SK-N-SH treated with all-trans-retinoic acid at 6 μM for 48 hours (cell line): Measurements from ENCODE around the gene RGS16.

Source experiments
- ATAC-seq: fragments of 200-7000 bp; cut with Tn5 transposase; 3 replicates; pipeline ENCODE4 v1.9.1; 2020; ENCODE audit warnings: mild to moderate bottlenecking, moderate library complexity
- ARNTL ChIP-seq: fragments of 450-650 bp; formaldehyde crosslinking; IDR thresholded peaks from 2 replicates; pipeline ENCODE4 v1.5.0; 2020; ENCODE audit warnings: low read depth, mild to moderate bottlenecking, moderate library complexity, borderline replicate concordance
- CSDC2 ChIP-seq: fragments of 250-450 bp; sonication (Bioruptor Pico); IDR thresholded peaks from 2 replicates; pipeline ENCODE4 v1.5.0; 2020; ENCODE audit warnings: mild to moderate bottlenecking, moderate library complexity
- ESRRG ChIP-seq: fragments of 250-450 bp; sonication (Bioruptor Pico); IDR thresholded peaks from 2 replicates; pipeline ENCODE4 v1.6.1; 2021; ENCODE audit warnings: mild to moderate bottlenecking
- GLIS3 ChIP-seq: fragments of 250-450 bp; sonication (Bioruptor Pico); IDR thresholded peaks from 2 replicates; pipeline ENCODE4 v1.5.0; 2020; ENCODE audit warnings: mild to moderate bottlenecking, moderate library complexity
- ISL1 ChIP-seq: fragments of 250-450 bp; sonication (Bioruptor Pico); IDR thresholded peaks from 2 replicates; pipeline ENCODE4 v2.1.2; 2022; ENCODE audit warnings: mild to moderate bottlenecking, moderate library complexity
- OSR1 ChIP-seq: fragments of 250-450 bp; sonication (Bioruptor Pico); IDR thresholded peaks from 2 replicates; pipeline ENCODE4 v1.8.0; 2022; ENCODE audit warnings: moderate library complexity, mild to moderate bottlenecking, inconsistent platforms
- PPARA ChIP-seq: fragments of 250-450 bp; sonication (Bioruptor Pico); IDR thresholded peaks from 2 replicates; pipeline ENCODE4 v1.5.0; 2020; ENCODE audit warnings: mild to moderate bottlenecking, borderline replicate concordance
- RARB ChIP-seq: fragments of 250-450 bp; sonication (Bioruptor Pico); IDR thresholded peaks from 2 replicates; pipeline ENCODE4 v1.8.0; 2021; ENCODE audit warnings: mild to moderate bottlenecking, moderate library complexity
- SNAI2 ChIP-seq: fragments of 250-450 bp; sonication (Bioruptor Pico); IDR thresholded peaks from 2 replicates; pipeline ENCODE4 v1.5.0; 2020; ENCODE audit warnings: mild to moderate bottlenecking, moderate library complexity
- TCF4 ChIP-seq: fragments of 250-450 bp; sonication (Bioruptor Pico); IDR thresholded peaks from 2 replicates; pipeline ENCODE4 v1.8.0; 2021; ENCODE audit warnings: mild to moderate bottlenecking, moderate library complexity, borderline replicate concordance
- ZC3H10 ChIP-seq: fragments of 250-450 bp; sonication (Bioruptor Pico); IDR thresholded peaks from 2 replicates; pipeline ENCODE4 v1.5.1; 2021; ENCODE audit warnings: mild to moderate bottlenecking, moderate library complexity
- ZFP3 ChIP-seq: fragments of 250-450 bp; sonication (Bioruptor Pico); IDR thresholded peaks from 2 replicates; pipeline ENCODE4 v1.5.0; 2020; ENCODE audit warnings: mild to moderate bottlenecking, moderate library complexity
- ZFP30 ChIP-seq: fragments of 450-650 bp; formaldehyde crosslinking; IDR thresholded peaks from 2 replicates; pipeline ENCODE4 v1.5.0; 2022; ENCODE audit warnings: mild to moderate bottlenecking, moderate library complexity
- ZNF565 ChIP-seq: fragments of 450-650 bp; formaldehyde crosslinking; conservative IDR thresholded peaks from 2 replicates; pipeline ENCODE4 v1.5.0; 2020; ENCODE audit warnings: low read depth, mild to moderate bottlenecking, moderate library complexity
- ZNF70 ChIP-seq: fragments of 450-650 bp; formaldehyde crosslinking; IDR thresholded peaks from 2 replicates; pipeline ENCODE4 v1.5.0; 2020; ENCODE audit warnings: mild to moderate bottlenecking, moderate library complexity
- ZNF8 ChIP-seq: fragments of 450-650 bp; formaldehyde crosslinking; IDR thresholded peaks from 2 replicates; pipeline ENCODE4 v1.5.0; 2020; ENCODE audit warnings: mild to moderate bottlenecking, moderate library complexity
- TF ChIP-seq, protein P1 (sequence below): fragments of 250-450 bp; sonication (Bioruptor Pico); IDR thresholded peaks from 2 replicates; pipeline ENCODE4 v1.5.1; 2021; ENCODE audit warnings: mild to moderate bottlenecking, moderate library complexity
- TF ChIP-seq, protein P2 (sequence below): fragments of 250-450 bp; sonication (Bioruptor Pico); IDR thresholded peaks from 2 replicates; pipeline ENCODE4 v1.5.0; 2020; ENCODE audit warnings: mild to moderate bottlenecking, moderate library complexity
- TF ChIP-seq, protein P3 (sequence below): fragments of 250-450 bp; sonication (Bioruptor Pico); IDR thresholded peaks from 2 replicates; pipeline ENCODE4 v1.5.1; 2020; ENCODE audit warnings: low read depth, mild to moderate bottlenecking, moderate library complexity
- TF ChIP-seq, protein P4 (sequence below): fragments of 250-450 bp; sonication (Bioruptor Pico); IDR thresholded peaks from 2 replicates; pipeline ENCODE4 v1.8.0; 2021; ENCODE audit warnings: low read depth, mild to moderate bottlenecking, moderate library complexity, borderline replicate concordance
- TF ChIP-seq, protein P5 (sequence below): fragments of 250-450 bp; sonication (Bioruptor Pico); IDR thresholded peaks from 2 replicates; pipeline ENCODE4 v1.8.0; 2020; ENCODE audit warnings: mild to moderate bottlenecking, moderate library complexity, borderline replicate concordance

Gene RGS16

DNA sequence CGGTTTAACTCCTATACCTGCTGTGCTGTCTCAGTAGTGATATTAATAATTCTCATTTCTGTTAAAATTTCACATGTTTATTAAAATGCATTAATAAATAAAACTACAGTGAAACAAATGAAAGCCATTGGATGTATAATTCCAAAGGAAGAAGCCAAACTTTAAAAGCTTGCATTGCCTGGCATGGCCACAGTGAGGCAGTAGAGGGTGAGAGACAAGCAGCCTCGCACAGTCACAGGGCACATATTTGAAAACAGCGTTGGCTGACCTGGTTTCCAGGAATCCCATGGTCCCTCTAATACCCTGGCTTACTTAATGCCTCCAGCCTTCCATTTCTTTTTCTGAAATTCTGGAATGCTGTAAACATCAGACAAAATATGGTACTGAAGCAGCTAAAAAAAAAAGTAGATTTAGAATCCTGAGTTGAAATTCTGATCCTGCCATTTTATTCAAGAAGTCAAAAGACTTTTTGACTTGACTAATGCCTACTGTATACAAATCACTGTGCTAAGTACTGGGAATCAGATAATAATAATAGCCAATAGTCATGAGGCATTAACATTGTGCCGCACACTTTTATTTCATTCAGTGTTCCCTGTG is 8.4 kb downstream of the RGS16 start:
- ATAC-seq = peak; percentile 81
- TF ChIP-seq, protein P1, sequence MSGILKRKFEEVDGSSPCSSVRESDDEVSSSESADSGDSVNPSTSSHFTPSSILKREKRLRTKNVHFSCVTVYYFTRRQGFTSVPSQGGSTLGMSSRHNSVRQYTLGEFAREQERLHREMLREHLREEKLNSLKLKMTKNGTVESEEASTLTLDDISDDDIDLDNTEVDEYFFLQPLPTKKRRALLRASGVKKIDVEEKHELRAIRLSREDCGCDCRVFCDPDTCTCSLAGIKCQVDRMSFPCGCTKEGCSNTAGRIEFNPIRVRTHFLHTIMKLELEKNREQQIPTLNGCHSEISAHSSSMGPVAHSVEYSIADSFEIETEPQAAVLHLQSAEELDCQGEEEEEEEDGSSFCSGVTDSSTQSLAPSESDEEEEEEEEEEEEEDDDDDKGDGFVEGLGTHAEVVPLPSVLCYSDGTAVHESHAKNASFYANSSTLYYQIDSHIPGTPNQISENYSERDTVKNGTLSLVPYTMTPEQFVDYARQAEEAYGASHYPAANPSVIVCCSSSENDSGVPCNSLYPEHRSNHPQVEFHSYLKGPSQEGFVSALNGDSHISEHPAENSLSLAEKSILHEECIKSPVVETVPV (CRISPR knock-in tag) = no peak
- TF ChIP-seq RARB (CRISPR knock-in tag) (no peak), GLIS3 (CRISPR knock-in tag) (no peak), ZNF70 (CRISPR knock-in tag) (no peak), ZNF565 (CRISPR knock-in tag) (no peak), OSR1 (CRISPR knock-in tag) (no peak), ISL1 (no peak), CSDC2 (CRISPR knock-in tag) (no peak), ZFP3 (CRISPR knock-in tag) (no peak), PPARA (CRISPR knock-in tag) (no peak), ZC3H10 (CRISPR knock-in tag) (no peak), TCF4 (no peak)
- TF ChIP-seq, protein P2, sequence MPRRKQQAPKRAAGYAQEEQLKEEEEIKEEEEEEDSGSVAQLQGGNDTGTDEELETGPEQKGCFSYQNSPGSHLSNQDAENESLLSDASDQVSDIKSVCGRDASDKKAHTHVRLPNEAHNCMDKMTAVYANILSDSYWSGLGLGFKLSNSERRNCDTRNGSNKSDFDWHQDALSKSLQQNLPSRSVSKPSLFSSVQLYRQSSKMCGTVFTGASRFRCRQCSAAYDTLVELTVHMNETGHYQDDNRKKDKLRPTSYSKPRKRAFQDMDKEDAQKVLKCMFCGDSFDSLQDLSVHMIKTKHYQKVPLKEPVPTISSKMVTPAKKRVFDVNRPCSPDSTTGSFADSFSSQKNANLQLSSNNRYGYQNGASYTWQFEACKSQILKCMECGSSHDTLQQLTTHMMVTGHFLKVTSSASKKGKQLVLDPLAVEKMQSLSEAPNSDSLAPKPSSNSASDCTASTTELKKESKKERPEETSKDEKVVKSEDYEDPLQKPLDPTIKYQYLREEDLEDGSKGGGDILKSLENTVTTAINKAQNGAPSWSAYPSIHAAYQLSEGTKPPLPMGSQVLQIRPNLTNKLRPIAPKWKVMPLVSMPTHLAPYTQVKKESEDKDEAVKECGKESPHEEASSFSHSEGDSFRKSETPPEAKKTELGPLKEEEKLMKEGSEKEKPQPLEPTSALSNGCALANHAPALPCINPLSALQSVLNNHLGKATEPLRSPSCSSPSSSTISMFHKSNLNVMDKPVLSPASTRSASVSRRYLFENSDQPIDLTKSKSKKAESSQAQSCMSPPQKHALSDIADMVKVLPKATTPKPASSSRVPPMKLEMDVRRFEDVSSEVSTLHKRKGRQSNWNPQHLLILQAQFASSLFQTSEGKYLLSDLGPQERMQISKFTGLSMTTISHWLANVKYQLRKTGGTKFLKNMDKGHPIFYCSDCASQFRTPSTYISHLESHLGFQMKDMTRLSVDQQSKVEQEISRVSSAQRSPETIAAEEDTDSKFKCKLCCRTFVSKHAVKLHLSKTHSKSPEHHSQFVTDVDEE (CRISPR knock-in tag) = no peak
- TF ChIP-seq, protein P3, sequence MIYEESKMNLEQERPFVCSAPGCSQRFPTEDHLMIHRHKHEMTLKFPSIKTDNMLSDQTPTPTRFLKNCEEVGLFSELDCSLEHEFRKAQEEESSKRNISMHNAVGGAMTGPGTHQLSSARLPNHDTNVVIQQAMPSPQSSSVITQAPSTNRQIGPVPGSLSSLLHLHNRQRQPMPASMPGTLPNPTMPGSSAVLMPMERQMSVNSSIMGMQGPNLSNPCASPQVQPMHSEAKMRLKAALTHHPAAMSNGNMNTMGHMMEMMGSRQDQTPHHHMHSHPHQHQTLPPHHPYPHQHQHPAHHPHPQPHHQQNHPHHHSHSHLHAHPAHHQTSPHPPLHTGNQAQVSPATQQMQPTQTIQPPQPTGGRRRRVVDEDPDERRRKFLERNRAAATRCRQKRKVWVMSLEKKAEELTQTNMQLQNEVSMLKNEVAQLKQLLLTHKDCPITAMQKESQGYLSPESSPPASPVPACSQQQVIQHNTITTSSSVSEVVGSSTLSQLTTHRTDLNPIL = no peak
- TF ChIP-seq, protein P4, sequence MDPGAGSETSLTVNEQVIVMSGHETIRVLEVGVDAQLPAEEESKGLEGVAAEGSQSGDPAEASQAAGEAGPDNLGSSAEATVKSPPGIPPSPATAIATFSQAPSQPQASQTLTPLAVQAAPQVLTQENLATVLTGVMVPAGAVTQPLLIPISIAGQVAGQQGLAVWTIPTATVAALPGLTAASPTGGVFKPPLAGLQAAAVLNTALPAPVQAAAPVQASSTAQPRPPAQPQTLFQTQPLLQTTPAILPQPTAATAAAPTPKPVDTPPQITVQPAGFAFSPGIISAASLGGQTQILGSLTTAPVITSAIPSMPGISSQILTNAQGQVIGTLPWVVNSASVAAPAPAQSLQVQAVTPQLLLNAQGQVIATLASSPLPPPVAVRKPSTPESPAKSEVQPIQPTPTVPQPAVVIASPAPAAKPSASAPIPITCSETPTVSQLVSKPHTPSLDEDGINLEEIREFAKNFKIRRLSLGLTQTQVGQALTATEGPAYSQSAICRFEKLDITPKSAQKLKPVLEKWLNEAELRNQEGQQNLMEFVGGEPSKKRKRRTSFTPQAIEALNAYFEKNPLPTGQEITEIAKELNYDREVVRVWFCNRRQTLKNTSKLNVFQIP (CRISPR knock-in tag) = no peak
- TF ChIP-seq, all 23 proteins: peak for 0

DNA sequence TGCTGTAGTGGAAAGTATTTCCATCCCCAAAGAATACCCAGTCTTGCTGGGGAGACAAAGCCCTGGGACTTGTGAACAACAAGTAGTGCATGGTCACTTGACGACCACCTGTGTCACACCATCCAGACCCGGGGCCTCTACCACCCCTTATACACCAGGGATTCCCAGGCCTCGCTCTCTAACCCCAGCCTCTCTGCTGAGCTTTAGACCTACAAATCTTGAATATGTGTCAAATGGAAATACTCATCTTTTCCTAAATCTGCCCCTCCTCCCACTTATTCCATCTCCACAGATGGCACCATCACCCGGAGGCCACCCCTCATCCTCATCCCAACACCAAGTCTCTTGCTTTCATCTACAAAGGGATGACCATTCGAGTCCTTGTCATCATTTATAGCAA is 14.3 kb downstream of the RGS16 start:
- no peak for ATAC-seq
- no peak for TF ChIP-seq ZC3H10 (CRISPR knock-in tag)
- no peak for TF ChIP-seq ZFP3 (CRISPR knock-in tag)
- TF ChIP-seq, protein P5, sequence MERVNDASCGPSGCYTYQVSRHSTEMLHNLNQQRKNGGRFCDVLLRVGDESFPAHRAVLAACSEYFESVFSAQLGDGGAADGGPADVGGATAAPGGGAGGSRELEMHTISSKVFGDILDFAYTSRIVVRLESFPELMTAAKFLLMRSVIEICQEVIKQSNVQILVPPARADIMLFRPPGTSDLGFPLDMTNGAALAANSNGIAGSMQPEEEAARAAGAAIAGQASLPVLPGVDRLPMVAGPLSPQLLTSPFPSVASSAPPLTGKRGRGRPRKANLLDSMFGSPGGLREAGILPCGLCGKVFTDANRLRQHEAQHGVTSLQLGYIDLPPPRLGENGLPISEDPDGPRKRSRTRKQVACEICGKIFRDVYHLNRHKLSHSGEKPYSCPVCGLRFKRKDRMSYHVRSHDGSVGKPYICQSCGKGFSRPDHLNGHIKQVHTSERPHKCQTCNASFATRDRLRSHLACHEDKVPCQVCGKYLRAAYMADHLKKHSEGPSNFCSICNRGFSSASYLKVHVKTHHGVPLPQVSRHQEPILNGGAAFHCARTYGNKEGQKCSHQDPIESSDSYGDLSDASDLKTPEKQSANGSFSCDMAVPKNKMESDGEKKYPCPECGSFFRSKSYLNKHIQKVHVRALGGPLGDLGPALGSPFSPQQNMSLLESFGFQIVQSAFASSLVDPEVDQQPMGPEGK = no peak
- no peak for TF ChIP-seq ZNF565 (CRISPR knock-in tag)
- TF ChIP-seq SNAI2 (CRISPR knock-in tag) = no peak
- TF ChIP-seq, protein P3 = no peak
- TF ChIP-seq, all 23 proteins: peak for 0

DNA sequence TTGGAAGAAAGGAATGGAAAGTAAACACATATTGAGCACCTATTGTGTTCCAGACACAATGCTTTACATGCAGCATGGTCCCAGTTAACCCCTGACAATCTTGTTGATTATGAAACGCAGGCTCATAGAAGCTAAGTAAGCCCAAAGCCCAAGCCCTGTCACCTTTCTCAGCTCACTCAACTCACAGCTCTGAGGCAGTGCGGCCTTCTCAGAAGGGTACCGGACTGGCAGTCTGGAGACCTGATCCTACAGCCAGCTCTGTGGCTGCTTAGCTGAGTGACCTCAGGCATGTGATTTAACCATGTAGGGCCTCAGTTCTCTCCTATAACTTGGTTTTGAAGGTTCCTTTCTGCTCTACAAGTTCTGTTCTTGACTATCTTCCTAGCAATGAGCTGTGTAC is 14.7 kb downstream of the RGS16 start:
- ATAC-seq = no peak
- no peak for TF ChIP-seq SNAI2 (CRISPR knock-in tag)
- TF ChIP-seq CSDC2 (CRISPR knock-in tag) = no peak
- TF ChIP-seq, protein P3 = no peak
- TF ChIP-seq ZFP30 (CRISPR knock-in tag) = no peak
- TF ChIP-seq ZNF70 (CRISPR knock-in tag) = no peak
- no peak for TF ChIP-seq OSR1 (CRISPR knock-in tag)
- TF ChIP-seq ESRRG (CRISPR knock-in tag) = no peak
- TF ChIP-seq GLIS3 (CRISPR knock-in tag) = no peak
- TF ChIP-seq ZNF565 (CRISPR knock-in tag) = no peak
- no peak for TF ChIP-seq ZC3H10 (CRISPR knock-in tag)
- TF ChIP-seq ZNF8 (CRISPR knock-in tag) = no peak
- no peak for TF ChIP-seq PPARA (CRISPR knock-in tag)
- TF ChIP-seq, protein P5 = no peak
- no peak for TF ChIP-seq TCF4
- TF ChIP-seq ARNTL (CRISPR knock-in tag) = no peak
- no peak for TF ChIP-seq ZFP3 (CRISPR knock-in tag)
